DND-41 (cell line): Measurements from ENCODE around the gene CNTFR.

Experiments used
- ATAC-seq: fragments of 200-7000 bp; cut with Tn5 transposase; 3 replicates; pipeline ENCODE4 v1.9.1; 2021; ENCODE audit warnings: low read depth; ENCODE audit not compliant: insufficient read depth
- DNase-seq: peaks from one replicate; pipeline ENCODE4 v3.0.0-alpha.2; 2020
- H2AFZ ChIP-seq: 2 replicates; pipeline ENCODE4 v1.6.0; 2012; ENCODE audit warnings: low read depth, low read length
- H3K27ac ChIP-seq: 2 replicates; pipeline ENCODE4 v1.5.1; 2012; ENCODE audit warnings: low read length, inconsistent platforms
- H3K27me3 ChIP-seq: fragments of 200-600 bp; sonication (generic); 2 replicates; pipeline ENCODE4 v1.6.0; 2012; ENCODE audit warnings: low read length, mild to moderate bottlenecking, inconsistent platforms; ENCODE audit not compliant: insufficient read depth, poor library complexity
- H3K36me3 ChIP-seq: 2 replicates; pipeline ENCODE4 v1.5.1; 2012; ENCODE audit warnings: low read length, inconsistent platforms; ENCODE audit not compliant: insufficient read depth
- H3K4me1 ChIP-seq: 2 replicates; pipeline ENCODE4 v1.5.1; 2012; ENCODE audit warnings: mild to moderate bottlenecking, low read length; ENCODE audit not compliant: insufficient read depth
- H3K4me2 ChIP-seq: 2 replicates; pipeline ENCODE4 v1.6.0; 2012; ENCODE audit warnings: mild to moderate bottlenecking, moderate library complexity, low read length, inconsistent platforms; ENCODE audit not compliant: insufficient read depth
- H3K4me3 ChIP-seq, 2 experiments: fragments of 200-600 bp in 1 of 2; shearing (Covaris generic) in 1 of 2; 2 replicates each; pipeline ENCODE4 v1.5.1; 2012 to 2016; ENCODE audit warnings: inconsistent platforms in 2 of 2, low read length in 2 of 2, mild to moderate bottlenecking in 2 of 2, low read depth in 1 of 2, moderate library complexity in 1 of 2
- H3K79me2 ChIP-seq: 2 replicates; pipeline ENCODE4 v1.6.0; 2012; ENCODE audit warnings: low read length, inconsistent platforms; ENCODE audit not compliant: insufficient read depth
- H3K9ac ChIP-seq: 2 replicates; pipeline ENCODE4 v1.6.0; 2012; ENCODE audit warnings: low read depth, mild to moderate bottlenecking, inconsistent platforms, low read length, moderate library complexity
- H3K9me3 ChIP-seq: 2 replicates; pipeline ENCODE4 v1.5.1; 2012; ENCODE audit warnings: low read length, moderate library complexity, mild to moderate bottlenecking, inconsistent platforms; ENCODE audit not compliant: insufficient read depth, severe bottlenecking
- H4K20me1 ChIP-seq: 2 replicates; pipeline ENCODE4 v1.6.0; 2012; ENCODE audit warnings: low read length; ENCODE audit not compliant: insufficient read depth
- CTCF ChIP-seq: IDR thresholded peaks from 2 replicates; pipeline ENCODE4 v1.5.1; 2012; ENCODE audit warnings: borderline replicate concordance, low read length, moderate library complexity, mild to moderate bottlenecking; ENCODE audit not compliant: poor library complexity, severe bottlenecking; ENCODE audit errors: extremely low read depth
- EZH2 ChIP-seq: IDR thresholded peaks from 3 replicates; pipeline ENCODE4 v1.6.1; 2012; ENCODE audit warnings: borderline replicate concordance, low read depth, mild to moderate bottlenecking, moderate library complexity, low read length, inconsistent platforms; ENCODE audit not compliant: severe bottlenecking

The CNTFR gene

GRCh38 chr9:34610434-34611206 is 21.1 kb upstream of the CNTFR start:
- DNase-seq = no peak
- no peak for TF ChIP-seq CTCF
- TF ChIP-seq EZH2 = no peak
- H2AFZ ChIP-seq = no peak overlapping the region

GRCh38 chr9:34607331-34607730 is 17.8 kb upstream of the CNTFR start:
- TF ChIP-seq CTCF = no peak
- no peak for TF ChIP-seq EZH2
- Histone ChIP-seq H3K9ac (no peak overlapping the region), H3K4me3 (no peak overlapping the region), H3K4me2 (no peak overlapping the region), H3K27me3 (no peaks in the 10 kb centered on the region), H4K20me1 (no peaks in the 10 kb centered on the region; the same call in 1 of the 2 replicates), H3K79me2 (peaks cover 11% of the 10 kb centered on the region), H3K4me1 (peaks cover 17% of the 10 kb centered on the region), H3K27ac (no peak overlapping the region), H2AFZ (no peak overlapping the region), H3K9me3 (no peaks in the 10 kb centered on the region), H3K36me3 (peaks cover 3% of the 10 kb centered on the region; the same call in 1 of the 2 replicates)
- no peak for ATAC-seq
- no peak for DNase-seq

More at GRCh38 chr9:34610434-34611206, 21.1 kb upstream of the CNTFR start:
- Histone ChIP-seq H3K4me3 (peak overlapping the region; percentile 58 to 96; a peak in 3 of 4 replicates), H3K4me2 (peak overlapping the region; percentile 96), H3K27ac (peak overlapping the region; percentile 77), H3K36me3 (peaks cover 10% of the 10 kb centered on the region), H3K9me3 (no peaks in the 10 kb centered on the region), H3K79me2 (peaks cover 11% of the 10 kb centered on the region), H3K9ac (peak overlapping the region; percentile 79), H3K27me3 (no peaks in the 10 kb centered on the region), H4K20me1 (no peaks in the 10 kb centered on the region), H3K4me1 (peaks cover 27% of the 10 kb centered on the region)
- ATAC-seq = no peak

GRCh38 chr9:34606905-34607304 is 17.4 kb upstream of the CNTFR start:
- Histone ChIP-seq H2AFZ (no peak overlapping the region), H4K20me1 (no peaks in the 10 kb centered on the region; the same call in 1 of the 2 replicates), H3K36me3 (peaks cover 3% of the 10 kb centered on the region; the same call in 1 of the 2 replicates), H3K27ac (no peak overlapping the region), H3K9ac (no peak overlapping the region), H3K4me2 (no peak overlapping the region), H3K27me3 (no peaks in the 10 kb centered on the region), H3K4me1 (peaks cover 14% of the 10 kb centered on the region), H3K79me2 (peaks cover 11% of the 10 kb centered on the region), H3K9me3 (no peaks in the 10 kb centered on the region), H3K4me3 (no peak overlapping the region)
- DNase-seq (no peak), ATAC-seq (no peak)
- TF ChIP-seq EZH2 (no peak), CTCF (no peak)

GRCh38 chr9:34606190-34606589 is 16.7 kb upstream of the CNTFR start:
- Histone ChIP-seq H2AFZ (no peak overlapping the region), H3K4me2 (no peak overlapping the region), H3K9ac (no peak overlapping the region), H3K27ac (no peak overlapping the region), H4K20me1 (no peaks in the 10 kb centered on the region; the same call in 1 of the 2 replicates), H3K27me3 (no peaks in the 10 kb centered on the region), H3K4me1 (peaks cover 11% of the 10 kb centered on the region), H3K9me3 (no peaks in the 10 kb centered on the region), H3K4me3 (no peak overlapping the region), H3K36me3 (peaks cover 3% of the 10 kb centered on the region; the same call in 1 of the 2 replicates), H3K79me2 (peaks cover 5% of the 10 kb centered on the region)
- DNase-seq = no peak
- no peak for TF ChIP-seq EZH2
- no peak for TF ChIP-seq CTCF
- no peak for ATAC-seq
